CD4-positive, alpha-beta memory T cell (primary cell): ENCODE results near the gene SPOCK3. TPM values are rescaled to one million over a fixed set of nuclear protein-coding genes. Genes with fewer than 3 reads are reported as not detected.
"Not testable (repeated sequence)": the region's sequence is repeated elsewhere in the genome, so short reads cannot be mapped to it uniquely, and the experiment has no call there.

ENCODE experiments used
- CTCF ChIA-PET: fragments of 350-600 bp; sonication (Branson Sonifier 250); formaldehyde crosslinking; loops from one replicate; lab custom pipeline; 2021; ENCODE audit warnings: inconsistent platforms; ENCODE audit not compliant: partially characterized antibody; lab: Charles Lee
- POLR2A ChIA-PET: fragments of 350-600 bp; sonication (Branson Sonifier 250); formaldehyde crosslinking; loops from one replicate; lab custom pipeline; 2021; ENCODE audit not compliant: partially characterized antibody; lab: Charles Lee
- DNase-seq, 5 donors: peaks; one replicate each; pipeline versions ENCODE4 v3.0.0 to v3.0.0-alpha.2; 2020 to 2022; ENCODE audit warnings: mixed read lengths in 1 of 5
- H3K27ac ChIP-seq: one replicate; pipeline ENCODE4 v1.7.0; 2013; ENCODE audit warnings: low read depth, low read length
- H3K27me3 ChIP-seq: 2 replicates; pipeline ENCODE4 v1.7.0; 2013; ENCODE audit warnings: mild to moderate bottlenecking, low read length, moderate library complexity; ENCODE audit not compliant: insufficient read depth
- H3K36me3 ChIP-seq: 2 replicates; pipeline ENCODE4 v1.7.0; 2013; ENCODE audit warnings: mild to moderate bottlenecking, low read length, moderate library complexity; ENCODE audit not compliant: insufficient read depth
- H3K4me1 ChIP-seq: 2 replicates; pipeline ENCODE4 v1.7.0; 2013; ENCODE audit warnings: mild to moderate bottlenecking, low read length, moderate library complexity; ENCODE audit not compliant: insufficient read depth
- H3K4me3 ChIP-seq, 2 donors: one replicate each; pipeline ENCODE4 v1.7.0; 2013; ENCODE audit warnings: low read length in 2 of 2, mild to moderate bottlenecking in 1 of 2
- H3K9me3 ChIP-seq, 2 donors: one replicate each; pipeline ENCODE4 v1.7.0; 2013; ENCODE audit warnings: low read length in 2 of 2, control low read depth in 1 of 2; ENCODE audit not compliant: control insufficient read depth in 1 of 2
- H3K27ac Mint-ChIP-seq, 7 donors: one replicate each; pipeline ENCODE4 v1.8.0; 2020 to 2021; ENCODE audit warnings: mixed read lengths in 7 of 7, mild to moderate bottlenecking in 6 of 7, inconsistent platforms in 3 of 7, moderate library complexity in 3 of 7
- H3K27me3 Mint-ChIP-seq, 2 donors: one replicate each; pipeline ENCODE4 v1.8.0; 2020 to 2021; ENCODE audit warnings: mixed read lengths in 2 of 2
- H3K36me3 Mint-ChIP-seq, 2 donors: one replicate each; pipeline ENCODE4 v1.8.0; 2020 to 2021; ENCODE audit warnings: mixed read lengths in 2 of 2, inconsistent platforms in 1 of 2, mild to moderate bottlenecking in 1 of 2
- H3K4me1 Mint-ChIP-seq, 4 donors: one replicate each; pipeline ENCODE4 v1.8.0; 2020 to 2021; ENCODE audit warnings: mixed read lengths in 4 of 4, mild to moderate bottlenecking in 1 of 4
- H3K4me3 Mint-ChIP-seq, 8 donors: one replicate each; pipeline ENCODE4 v1.8.0; 2020 to 2021; ENCODE audit warnings: mixed read lengths in 8 of 8, mild to moderate bottlenecking in 7 of 8, moderate library complexity in 6 of 8, inconsistent platforms in 3 of 8
- H3K9me3 Mint-ChIP-seq, 8 donors: one replicate each; pipeline ENCODE4 v1.8.0; 2020 to 2021; ENCODE audit warnings: mixed read lengths in 8 of 8, mild to moderate bottlenecking in 5 of 8, inconsistent platforms in 3 of 8, moderate library complexity in 1 of 8
- intact Hi-C: fragments of 100-400 bp; cut with micrococcal nuclease; formaldehyde crosslinking; loops from one replicate; pipeline ENCODE4 v1.15.1; 2023
- polyA plus RNA-seq, 2 donors: library from polyadenylated mRNA; unstranded; fragments of 300-500 nt; fragmentation: Illumina TruSeq; gene quantifications; one replicate each; pipeline ENCODE4 v1.2.3, GENCODE V29; 2021
- total RNA-seq, 2 experiments: library from RNA; stranded (reverse); gene quantifications; one replicate each; pipeline ENCODE4 v1.2.3, GENCODE V29; 2021

Gene SPOCK3
- total and polyA plus RNA-seq, 4 experiments from 2014 or later: not detected

- Histone ChIP-seq H3K36me3 (no peaks in the 10 kb centered on the region), H3K4me3 (no peak overlapping the region), H3K27ac (no peak overlapping the region), H3K4me1 (no peaks in the 10 kb centered on the region), H3K27me3 (no peaks in the 10 kb centered on the region), H3K9me3 (no peaks in the 10 kb centered on the region)
- Mint-ChIP-seq H3K4me1 (no peaks in the 10 kb centered on the region), H3K27ac (no peak overlapping the region), H3K36me3 (no peaks in the 10 kb centered on the region), H3K27me3 (no peaks in the 10 kb centered on the region), H3K9me3 (peaks cover 0 to 19% (median 3%) of the 10 kb centered on the region in 8 donors), H3K4me3 (no peak overlapping the region)
- ChIA-PET POLR2A (no interaction called here), CTCF (interaction anchor here (1.2 kb wide), 1 partner anchor 8 kb away, joined by 3 read pairs; no protein-coding TSS in a partner anchor)
- no peak for DNase-seq
- intact Hi-C loops: no loop called here
Observed at GRCh38 chr4:166875821-166876220, 358.5 kb downstream of the SPOCK3 start.

GRCh38 chr4:166862032-166862431 lies 372.3 kb downstream of the SPOCK3 start:
- no peak overlapping the region for H3K27ac ChIP-seq
- H3K9me3 Mint-ChIP-seq: peaks cover 0 to 16% (median 7%) of the 10 kb centered on the region in 8 donors
- H3K36me3 ChIP-seq: no peaks in the 10 kb centered on the region
- ChIA-PET CTCF (no interaction called here), POLR2A (no interaction called here)
- no peaks in the 10 kb centered on the region for H3K4me1 Mint-ChIP-seq
- no peaks in the 10 kb centered on the region for H3K4me1 ChIP-seq
- no peaks in the 10 kb centered on the region for H3K36me3 Mint-ChIP-seq
- no peak overlapping the region for H3K4me3 ChIP-seq
- no peaks in the 10 kb centered on the region for H3K27me3 ChIP-seq
- no peak overlapping the region for H3K4me3 Mint-ChIP-seq
- no peaks in the 10 kb centered on the region for H3K27me3 Mint-ChIP-seq
- no peak for DNase-seq
- intact Hi-C loops: no loop called here
- no peak overlapping the region for H3K27ac Mint-ChIP-seq
- H3K9me3 ChIP-seq: no peaks in the 10 kb centered on the region

GRCh38 chr4:166850398-166850797 lies 383.9 kb downstream of the SPOCK3 start:
- H3K4me3 Mint-ChIP-seq, H3K9me3 Mint-ChIP-seq, H3K36me3 Mint-ChIP-seq, DNase-seq, H3K4me1 ChIP-seq, CTCF ChIA-PET, H3K4me1 Mint-ChIP-seq, POLR2A ChIA-PET, H3K4me3 ChIP-seq, H3K9me3 ChIP-seq, H3K36me3 ChIP-seq, H3K27me3 Mint-ChIP-seq, H3K27ac Mint-ChIP-seq, H3K27ac ChIP-seq, intact Hi-C loops, H3K27me3 ChIP-seq: not testable (repeated sequence)

- DNase-seq: no peak
- no peaks in the 10 kb centered on the region for H3K36me3 Mint-ChIP-seq
- intact Hi-C loops: no loop called here
- peaks cover 0 to 16% (median 5%) of the 10 kb centered on the region in 8 donors for H3K9me3 Mint-ChIP-seq
- Histone ChIP-seq H3K27me3 (no peaks in the 10 kb centered on the region), H3K27ac (no peak overlapping the region), H3K4me3 (no peak overlapping the region), H3K4me1 (no peaks in the 10 kb centered on the region), H3K9me3 (no peaks in the 10 kb centered on the region), H3K36me3 (no peaks in the 10 kb centered on the region)
- H3K4me3 Mint-ChIP-seq: no peak overlapping the region
- ChIA-PET POLR2A (no interaction called here), CTCF (no interaction called here)
- no peaks in the 10 kb centered on the region for H3K27me3 Mint-ChIP-seq
- no peak overlapping the region for H3K27ac Mint-ChIP-seq
- H3K4me1 Mint-ChIP-seq: no peaks in the 10 kb centered on the region
Observed at GRCh38 chr4:166846939-166847338, 387.4 kb downstream of the SPOCK3 start.

GRCh38 chr4:166842795-166843261 lies 391.5 kb downstream of the SPOCK3 start:
- H3K27me3 ChIP-seq: no peaks in the 10 kb centered on the region
- no peak overlapping the region for H3K4me3 ChIP-seq
- no peak overlapping the region for H3K27ac ChIP-seq
- H3K4me1 Mint-ChIP-seq: no peaks in the 10 kb centered on the region
- peaks cover 1 to 21% (median 16%) of the 10 kb centered on the region in 8 donors for H3K9me3 Mint-ChIP-seq
- H3K27ac Mint-ChIP-seq: no peak overlapping the region
- H3K9me3 ChIP-seq: peaks cover 0 to 3% of the 10 kb centered on the region in 2 donors
- ChIA-PET POLR2A (no interaction called here), CTCF (no interaction called here)
- intact Hi-C loops: no loop called here
- H3K36me3 Mint-ChIP-seq: no peaks in the 10 kb centered on the region
- no peak for DNase-seq
- no peaks in the 10 kb centered on the region for H3K27me3 Mint-ChIP-seq
- H3K4me3 Mint-ChIP-seq: no peak overlapping the region
- H3K36me3 ChIP-seq: no peaks in the 10 kb centered on the region
- no peaks in the 10 kb centered on the region for H3K4me1 ChIP-seq

GRCh38 chr4:166839615-166840251 lies 394.6 kb downstream of the SPOCK3 start:
- H3K4me1 ChIP-seq: no peaks in the 10 kb centered on the region
- Mint-ChIP-seq H3K36me3 (no peaks in the 10 kb centered on the region), H3K4me1 (no peaks in the 10 kb centered on the region), H3K9me3 (peaks cover 2 to 34% (median 16%) of the 10 kb centered on the region in 8 donors), H3K4me3 (no peak overlapping the region), H3K27me3 (no peaks in the 10 kb centered on the region), H3K27ac (no peak overlapping the region)
- ChIA-PET CTCF (no interaction called here), POLR2A (no interaction called here)
- H3K9me3 ChIP-seq: peaks cover 0 to 3% of the 10 kb centered on the region in 2 donors
- H3K4me3 ChIP-seq: no peak overlapping the region
- intact Hi-C loops: no loop called here
- no peak for DNase-seq
- H3K27ac ChIP-seq: no peak overlapping the region
- no peaks in the 10 kb centered on the region for H3K27me3 ChIP-seq
- no peaks in the 10 kb centered on the region for H3K36me3 ChIP-seq

GRCh38 chr4:166838975-166839614 lies 395.2 kb downstream of the SPOCK3 start:
- Mint-ChIP-seq H3K27ac (no peak overlapping the region), H3K9me3 (peaks cover 2 to 34% (median 17%) of the 10 kb centered on the region in 8 donors), H3K27me3 (no peaks in the 10 kb centered on the region), H3K4me1 (no peaks in the 10 kb centered on the region), H3K36me3 (no peaks in the 10 kb centered on the region), H3K4me3 (no peak overlapping the region)
- Histone ChIP-seq H3K9me3 (peaks cover 0 to 3% of the 10 kb centered on the region in 2 donors), H3K27me3 (no peaks in the 10 kb centered on the region), H3K4me1 (no peaks in the 10 kb centered on the region), H3K4me3 (no peak overlapping the region), H3K36me3 (no peaks in the 10 kb centered on the region), H3K27ac (no peak overlapping the region)
- POLR2A ChIA-PET: no interaction called here
- CTCF ChIA-PET: no interaction called here
- DNase-seq: no peak
- intact Hi-C loops: no loop called here
